Posterior cingulate gyrus (tissue), 11 donors: Measurements from ENCODE around the gene NEDD9.

ENCODE experiments used
- DNase-seq, 10 donors: peaks; one replicate each; pipeline versions ENCODE4 v3.0.0 to v3.0.0-alpha.2; 2020 to 2021; ENCODE audit warnings: mixed read lengths in 3 of 10
- intact Hi-C: fragments of 100-400 bp; cut with DNase I; formaldehyde crosslinking; loops from one replicate; pipeline ENCODE4 v1.15.1; 2023

Gene NEDD9

DNA sequence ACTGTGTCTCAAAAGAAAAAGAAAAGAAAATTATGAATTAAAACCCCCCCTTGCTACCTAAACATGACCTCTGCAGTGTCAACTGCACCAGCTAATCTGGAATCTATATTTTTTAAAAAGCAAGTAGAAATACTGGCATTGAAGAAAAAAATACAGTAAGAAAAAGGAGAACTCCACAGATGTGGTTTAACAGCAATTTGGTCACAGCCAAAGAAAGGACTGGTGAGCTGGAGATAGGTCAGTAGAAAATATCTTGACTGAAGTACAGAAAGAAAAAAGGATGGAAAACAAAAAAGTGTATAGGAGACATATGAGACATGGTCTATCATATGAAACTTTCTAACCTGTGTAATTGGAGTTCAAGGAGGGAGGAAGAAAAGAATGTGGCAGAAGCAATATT lies 76.9 kb downstream of the NEDD9 start:
- intact Hi-C loops: no loop called here
- DNase-seq: no peak

DNA sequence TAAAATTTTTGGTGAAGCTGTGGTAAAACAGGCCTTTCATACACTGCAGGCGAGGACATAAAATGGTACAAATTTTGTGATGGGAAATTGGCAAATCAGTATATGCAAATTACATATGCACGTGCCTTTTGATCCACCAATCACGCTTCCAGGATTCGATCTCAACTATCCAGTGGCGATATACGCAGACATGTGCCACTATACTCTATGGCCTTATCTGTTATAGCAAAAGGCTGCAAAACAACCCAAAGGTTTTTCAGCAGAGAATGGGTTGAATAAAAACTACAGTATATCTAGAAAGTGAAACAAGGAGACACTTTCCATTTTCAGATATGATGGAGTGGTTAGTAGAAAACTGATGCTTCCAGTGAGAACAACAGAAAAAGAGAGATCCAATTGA lies 79.0 kb downstream of the NEDD9 start:
- intact Hi-C loops: no loop called here
- DNase-seq: no peak

DNA sequence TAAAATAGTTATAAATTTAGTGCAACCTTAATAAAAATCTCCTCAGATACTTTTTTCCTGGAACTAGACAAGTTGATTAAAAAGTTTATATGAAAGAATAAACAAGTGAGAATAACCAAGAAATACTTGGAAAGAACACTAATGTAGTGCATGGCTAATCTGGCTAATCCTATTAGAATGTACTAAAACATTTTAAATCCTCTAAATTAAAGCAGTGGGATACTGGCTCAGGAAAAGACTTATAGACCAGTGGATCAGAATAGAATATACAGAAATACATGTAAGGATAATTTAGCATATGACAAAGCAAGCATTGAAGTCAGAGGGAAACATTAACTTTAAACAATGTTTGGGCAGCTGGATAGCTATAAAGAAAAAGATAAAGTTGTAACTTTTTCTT lies 79.9 kb downstream of the NEDD9 start:
- no peak for DNase-seq

DNA sequence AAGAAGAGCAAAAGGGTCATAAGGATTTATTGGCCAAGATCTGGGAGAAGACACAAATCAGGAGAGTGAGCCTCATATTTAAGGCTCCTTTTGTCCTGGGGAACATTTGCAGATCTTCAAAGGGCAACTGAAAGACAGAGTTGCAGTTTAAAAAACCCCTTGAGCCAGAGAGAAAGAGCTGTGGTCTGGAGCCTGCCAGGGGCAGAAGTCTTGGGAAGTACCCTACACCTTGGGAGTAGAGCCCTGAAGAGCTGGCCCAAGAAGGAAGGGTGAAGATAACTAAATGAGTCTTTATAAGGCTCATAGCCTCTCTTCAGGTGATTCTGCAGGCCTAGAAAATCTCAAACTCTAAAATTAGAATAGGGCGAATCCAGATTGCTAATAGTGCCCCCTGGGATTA lies 81.0 kb downstream of the NEDD9 start:
- intact Hi-C loops: no loop called here
- DNase-seq: no peak

More for the DNA sequence above, 79.9 kb downstream of the NEDD9 start:
- intact Hi-C loops: no loop called here

DNA sequence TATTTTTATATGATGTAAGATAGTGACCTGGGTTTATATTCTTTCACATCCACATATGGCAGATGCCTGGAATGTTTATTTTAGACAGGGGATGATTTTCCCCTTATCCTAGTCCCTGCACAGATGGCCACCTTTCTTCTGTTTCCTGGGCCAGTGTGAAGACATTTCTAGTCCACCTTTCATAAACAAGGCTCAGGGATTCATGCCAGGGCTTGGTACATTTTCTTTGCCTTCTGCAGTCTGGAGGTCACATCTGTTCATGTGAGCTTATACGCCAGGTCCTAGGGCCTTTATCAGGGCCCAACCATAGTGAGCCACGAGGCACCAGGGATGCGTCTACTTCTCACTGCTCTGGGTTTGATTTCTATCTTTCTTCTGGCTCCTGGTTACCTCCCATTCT lies 82.9 kb downstream of the NEDD9 start:
- intact Hi-C loops: no loop called here
- no peak for DNase-seq

DNA sequence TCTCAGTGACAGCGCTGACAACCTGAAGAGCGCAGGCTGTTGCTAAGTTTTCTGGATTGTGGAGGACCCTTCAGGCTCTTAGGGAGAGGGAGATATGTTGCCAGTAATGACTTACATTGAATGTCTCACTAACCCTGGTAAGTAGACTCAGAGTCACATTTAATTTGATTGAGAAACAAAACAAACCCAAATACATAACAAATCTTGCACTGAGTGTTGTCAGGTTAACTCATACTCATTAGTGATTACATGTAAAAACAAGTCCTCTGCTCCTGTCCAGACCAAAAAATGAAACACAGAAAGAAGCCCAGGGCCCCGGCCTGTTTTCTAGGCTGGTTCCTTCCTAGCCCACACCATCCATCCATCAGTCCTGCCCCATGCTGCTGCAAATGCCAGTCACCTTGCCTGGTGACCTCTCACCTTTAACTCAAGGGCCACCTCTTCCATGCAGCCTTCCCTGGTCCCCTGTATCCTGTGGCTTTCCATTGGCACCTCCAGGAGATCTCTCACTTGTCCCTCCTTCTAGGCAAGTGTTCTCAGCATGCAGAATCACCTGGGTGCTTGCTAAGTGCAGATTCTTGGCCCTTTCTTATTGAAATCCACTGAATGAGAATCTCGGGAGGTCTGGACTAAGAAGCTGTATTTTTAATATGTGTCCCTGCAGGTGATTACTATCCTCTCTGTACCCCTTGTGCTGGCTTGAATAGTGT lies 86.2 kb downstream of the NEDD9 start:
- peak in 1 of 10 donors; percentile 39 for DNase-seq
- intact Hi-C loops: no loop called here

DNA sequence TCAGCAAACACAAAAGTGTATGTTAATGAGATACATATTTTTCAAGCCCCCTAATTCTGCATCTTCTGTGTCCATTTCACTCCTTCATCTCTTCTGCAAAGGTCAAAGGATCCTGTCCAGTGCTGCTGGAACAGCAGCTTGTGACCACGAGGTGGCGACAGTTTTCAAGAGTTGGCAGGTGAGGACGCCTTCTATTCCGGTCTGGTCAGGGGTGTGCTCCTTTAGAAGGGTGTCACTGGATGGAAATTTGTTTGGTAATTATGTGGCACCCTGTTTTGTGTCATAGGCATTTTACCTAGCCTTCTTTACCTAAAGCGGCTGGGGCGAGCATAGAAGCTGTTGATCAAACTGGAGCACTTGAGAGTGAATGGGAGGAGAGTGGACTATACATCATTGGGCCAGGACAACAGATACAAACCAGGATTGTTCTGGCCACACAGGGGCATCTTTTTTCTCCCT lies 88.0 kb downstream of the NEDD9 start:
- DNase-seq: peak; percentile 55 to 96 (median 82)
- intact Hi-C loops: loop anchor here (1.0 to 2.0 kb wide), 2 partner anchors 352 to 430 kb away; no protein-coding TSS in a partner anchor

DNA sequence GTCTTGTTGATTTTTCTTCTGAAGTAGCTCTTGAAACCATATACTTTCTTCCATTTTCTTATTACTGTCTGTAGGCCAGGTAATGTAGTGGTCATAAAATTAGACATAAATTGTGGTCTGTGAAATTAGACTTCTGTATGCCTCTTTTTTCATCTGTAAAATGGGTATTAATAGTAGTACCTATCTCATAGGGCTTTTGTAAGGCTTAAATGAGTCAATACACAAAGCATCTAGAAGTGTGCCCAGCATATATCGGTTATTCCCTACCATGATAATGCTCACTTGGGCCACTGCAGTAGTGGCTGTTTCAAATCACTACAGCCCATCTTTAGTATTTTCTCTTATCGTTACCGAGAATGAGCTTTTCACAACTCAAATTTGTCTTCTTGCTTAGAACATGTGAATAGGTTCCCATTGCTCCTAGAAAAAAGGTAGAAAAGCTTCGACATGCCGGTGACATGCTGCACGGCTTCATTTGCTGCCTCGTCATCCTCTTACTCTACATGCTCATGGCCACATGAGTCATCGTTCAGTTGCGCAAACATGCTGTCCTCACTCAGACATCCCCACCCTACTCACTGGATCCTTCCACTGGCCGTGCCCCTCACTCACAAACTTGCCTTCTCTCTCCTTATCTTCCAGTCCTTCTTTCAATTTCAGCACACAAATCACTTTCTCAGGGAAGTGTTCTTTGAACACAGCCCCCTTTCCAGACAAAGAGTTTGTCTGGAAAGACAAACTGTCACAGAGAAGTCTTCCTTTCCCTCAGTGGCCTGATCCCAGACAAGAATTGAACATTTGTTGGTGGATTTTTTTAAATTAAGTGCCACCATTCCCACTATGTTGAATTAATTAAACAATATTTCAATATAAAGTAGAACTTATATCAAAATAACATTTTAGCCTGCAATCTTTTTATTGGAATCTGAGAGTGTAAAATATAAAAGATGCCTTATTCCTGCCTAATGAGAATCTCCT lies 88.8 kb downstream of the NEDD9 start:
- DNase-seq: peak in 1 of 10 donors; percentile 75
- intact Hi-C loops: loop anchor here (1.0 to 2.0 kb wide), 2 partner anchors 353 to 431 kb away; no protein-coding TSS in a partner anchor

DNA sequence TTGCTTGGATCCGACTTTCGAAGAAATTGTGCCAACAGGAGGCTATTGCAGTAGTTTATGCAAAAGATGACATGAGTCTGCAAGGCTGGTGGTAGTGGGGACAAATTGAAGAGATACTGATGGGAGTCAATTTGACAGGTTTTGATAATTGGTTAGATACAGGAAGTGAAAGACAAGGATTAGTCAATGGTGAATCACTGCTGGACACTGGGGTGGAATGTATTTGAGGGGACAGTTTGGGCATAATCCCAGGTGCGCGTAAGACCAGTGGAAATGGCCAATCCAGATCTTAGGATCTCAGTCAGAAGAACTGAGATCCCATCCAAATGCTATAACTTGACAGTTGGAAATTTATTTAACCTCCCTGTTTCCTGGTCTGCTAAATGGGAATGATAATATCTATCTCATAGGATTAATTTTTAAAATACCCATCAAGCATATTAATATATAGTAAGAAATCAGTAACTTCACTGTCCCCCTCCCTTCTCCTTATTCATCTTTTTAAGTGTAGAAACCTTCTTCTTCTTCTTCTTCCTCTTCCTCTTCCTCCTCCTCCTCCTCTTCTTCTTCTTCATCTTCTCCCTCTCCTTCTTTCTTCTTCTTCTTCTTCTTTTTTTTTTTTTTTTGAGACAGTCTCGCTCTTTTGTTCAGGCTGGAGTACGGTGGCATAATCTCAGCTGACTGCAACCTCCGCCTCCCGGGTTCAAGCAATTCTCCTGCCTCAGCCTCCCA lies 90.0 kb downstream of the NEDD9 start:
- intact Hi-C loops: no loop called here
- no peak for DNase-seq

DNA sequence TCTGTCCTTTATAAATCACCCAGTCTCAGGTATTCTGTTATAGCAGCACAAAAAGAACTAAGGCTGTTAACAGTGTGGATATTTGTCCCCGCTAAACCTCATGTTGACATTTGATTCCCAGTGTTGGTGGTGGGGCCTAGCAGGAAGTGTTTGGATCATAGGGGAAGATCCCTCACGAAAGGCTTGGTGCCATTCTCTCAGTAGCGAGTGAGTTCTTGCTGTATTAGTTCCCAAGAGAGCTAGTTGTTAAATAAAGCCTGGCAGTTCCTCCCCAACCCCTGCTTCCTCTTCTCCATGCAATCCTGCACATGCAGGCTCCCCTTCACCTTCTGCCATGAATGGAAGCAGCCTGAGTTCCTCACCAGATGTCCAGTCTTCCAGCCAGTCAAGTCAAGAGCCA lies 91.2 kb downstream of the NEDD9 start:
- DNase-seq: no peak
- intact Hi-C loops: no loop called here

DNA sequence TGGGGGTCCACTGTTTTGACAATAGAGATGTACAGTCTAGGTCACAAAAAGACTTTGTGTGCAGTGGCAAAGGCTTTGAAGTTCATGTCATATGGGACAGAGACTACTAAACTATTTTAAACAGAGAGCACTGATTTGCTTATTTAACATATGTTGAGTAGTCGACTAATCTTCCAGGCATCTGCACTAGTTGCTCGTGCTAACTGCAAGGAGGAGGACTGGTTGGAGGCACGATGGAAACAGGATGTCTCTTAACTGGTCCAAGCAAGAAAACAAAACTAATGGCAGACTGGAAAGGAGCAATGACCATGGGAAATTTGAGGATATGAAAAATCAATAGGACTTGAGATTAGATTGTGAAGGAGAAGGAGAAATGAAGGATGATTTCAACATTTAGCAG lies 92.4 kb downstream of the NEDD9 start:
- intact Hi-C loops: no loop called here
- no peak for DNase-seq

DNA sequence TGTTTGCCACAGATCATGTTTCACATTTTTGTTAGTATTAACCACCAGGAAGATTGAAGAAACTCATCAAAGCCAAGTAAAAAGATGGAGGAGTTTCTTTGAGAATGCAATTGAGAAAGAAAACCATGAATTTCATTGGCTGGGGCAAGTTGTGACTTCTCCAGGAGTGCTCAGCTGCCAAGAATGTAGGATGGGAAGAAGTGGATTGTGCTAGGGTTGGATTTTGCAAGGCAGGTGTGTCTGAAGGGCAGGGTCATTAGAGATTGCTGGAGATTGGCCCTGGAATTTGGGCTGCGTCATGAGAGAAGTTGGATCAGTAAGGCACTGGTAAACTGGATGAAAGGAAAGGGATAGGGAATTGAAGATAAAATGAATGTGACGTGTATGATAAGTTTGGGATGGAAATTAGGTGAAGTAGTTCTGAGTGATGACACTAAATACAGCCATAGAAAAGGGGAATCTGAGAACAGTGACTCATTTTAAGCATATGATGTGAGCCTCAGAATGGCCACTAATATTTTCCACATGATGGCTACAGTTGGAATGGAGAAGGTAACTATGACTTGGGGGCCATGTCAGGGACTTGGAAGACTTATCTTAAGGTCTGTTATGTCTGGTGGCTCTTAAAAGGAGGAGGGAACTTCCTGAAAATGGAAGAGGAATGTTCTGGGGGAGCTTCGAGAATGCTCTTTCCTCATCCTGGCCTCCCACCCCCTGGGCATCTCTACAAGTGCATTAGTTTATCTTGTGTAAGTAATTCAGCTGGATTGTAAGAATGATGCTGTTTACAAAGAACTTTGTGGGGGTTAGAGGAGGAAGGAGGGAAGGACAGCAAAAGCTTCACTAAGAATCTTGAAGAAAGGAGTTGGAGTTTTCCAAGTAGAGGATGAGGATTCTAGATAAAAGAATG lies 93.2 kb downstream of the NEDD9 start:
- intact Hi-C loops: no loop called here
- DNase-seq: no peak

DNA sequence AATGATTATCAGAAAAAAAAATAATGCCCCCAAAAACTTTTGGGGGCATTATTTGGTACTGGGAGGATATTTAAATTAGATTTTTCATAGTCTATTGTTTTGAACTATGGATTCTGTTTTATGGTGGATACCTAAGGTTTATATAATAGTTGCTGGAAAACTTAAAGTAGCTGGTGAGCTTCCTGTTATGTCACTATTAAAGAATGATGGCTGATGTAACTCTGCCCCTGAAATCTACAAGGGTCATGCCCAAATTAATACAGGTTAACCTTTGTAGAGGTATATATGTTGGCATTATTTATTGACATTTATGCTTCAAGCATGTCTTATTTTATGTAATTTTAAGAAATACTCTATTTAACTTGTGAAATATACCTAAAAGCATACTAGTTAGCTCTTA lies 95.7 kb downstream of the NEDD9 start:
- DNase-seq: no peak
- intact Hi-C loops: no loop called here
